ENCODE data around the gene LIPI.

DNA sequence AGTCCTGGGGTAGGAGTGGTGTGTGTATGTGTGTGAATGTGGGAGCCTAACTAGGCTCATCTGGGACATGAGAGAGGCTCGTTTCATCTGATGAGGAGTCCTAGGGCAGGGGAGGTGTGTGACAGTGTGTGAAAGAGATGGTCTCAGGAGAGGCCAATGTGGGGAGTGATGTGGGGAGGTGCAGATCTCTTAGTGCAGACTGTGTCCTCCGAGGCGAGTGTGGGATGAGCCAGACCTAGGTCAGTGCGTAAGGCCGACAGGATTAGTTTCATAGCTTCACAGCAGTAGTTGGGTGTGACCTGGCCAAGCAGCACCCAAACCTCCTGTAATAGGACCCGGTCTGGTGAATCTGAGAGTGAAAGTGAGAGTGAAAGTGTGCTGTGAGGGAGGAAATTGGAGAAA is 94.7 kb downstream of the LIPI start:
- TF ChIP-seq, protein P1, sequence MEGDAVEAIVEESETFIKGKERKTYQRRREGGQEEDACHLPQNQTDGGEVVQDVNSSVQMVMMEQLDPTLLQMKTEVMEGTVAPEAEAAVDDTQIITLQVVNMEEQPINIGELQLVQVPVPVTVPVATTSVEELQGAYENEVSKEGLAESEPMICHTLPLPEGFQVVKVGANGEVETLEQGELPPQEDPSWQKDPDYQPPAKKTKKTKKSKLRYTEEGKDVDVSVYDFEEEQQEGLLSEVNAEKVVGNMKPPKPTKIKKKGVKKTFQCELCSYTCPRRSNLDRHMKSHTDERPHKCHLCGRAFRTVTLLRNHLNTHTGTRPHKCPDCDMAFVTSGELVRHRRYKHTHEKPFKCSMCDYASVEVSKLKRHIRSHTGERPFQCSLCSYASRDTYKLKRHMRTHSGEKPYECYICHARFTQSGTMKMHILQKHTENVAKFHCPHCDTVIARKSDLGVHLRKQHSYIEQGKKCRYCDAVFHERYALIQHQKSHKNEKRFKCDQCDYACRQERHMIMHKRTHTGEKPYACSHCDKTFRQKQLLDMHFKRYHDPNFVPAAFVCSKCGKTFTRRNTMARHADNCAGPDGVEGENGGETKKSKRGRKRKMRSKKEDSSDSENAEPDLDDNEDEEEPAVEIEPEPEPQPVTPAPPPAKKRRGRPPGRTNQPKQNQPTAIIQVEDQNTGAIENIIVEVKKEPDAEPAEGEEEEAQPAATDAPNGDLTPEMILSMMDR (IDR thresholded peaks at IDR 0.05): no peak
- no peak for TF ChIP-seq ZFX (IDR thresholded peaks at IDR 0.05; ENCODE audit: borderline replicate concordance)
